Stomach (tissue), 9 donors: ENCODE measurements around the gene SLC8A2. TPM values are rescaled to one million over a fixed set of nuclear protein-coding genes. Genes with fewer than 3 reads are reported as not detected.

Experiments used
- DNase-seq, 2 donors: peaks; one replicate each; pipeline versions ENCODE4 v3.0.0 to v3.0.0-alpha.2; 2013 to 2019
- H3K27ac ChIP-seq, 5 donors: fragments of 200-600 bp in 4 of 5; sonication (generic) in 4 of 5; one replicate each; pipeline ENCODE4 v1.5.1; 2013 to 2019; ENCODE audit warnings: mild to moderate bottlenecking in 1 of 5, moderate library complexity in 1 of 5
- H3K27me3 ChIP-seq, 3 donors: fragments of 200-600 bp; sonication (generic); one replicate each; pipeline ENCODE4 v1.5.1; 2017 to 2019; ENCODE audit warnings: mixed run types in 1 of 3
- H3K36me3 ChIP-seq, 4 donors: fragments of 200-600 bp; sonication (generic); 1 replicate in 3 of 4; 2 replicates in 1 of 4; pipeline ENCODE4 v1.5.1; 2016 to 2019
- H3K4me1 ChIP-seq, 4 donors: fragments of 200-600 bp; sonication (generic); one replicate each; pipeline ENCODE4 v1.5.1; 2016 to 2019
- H3K4me3 ChIP-seq, 4 donors: fragments of 200-600 bp; sonication (generic) in 3 of 4; one replicate each; pipeline ENCODE4 v1.5.1; 2016 to 2019; ENCODE audit warnings: mild to moderate bottlenecking in 1 of 4
- H3K9me3 ChIP-seq, 4 donors: fragments of 200-600 bp; sonication (generic); one replicate each; pipeline ENCODE4 v1.5.1; 2016 to 2019
- EP300 ChIP-seq: sonication (generic); formaldehyde crosslinking; IDR thresholded peaks from one replicate; pipeline ENCODE4 v1.6.1; 2017; ENCODE audit warnings: antibody characterized with exemption
- POLR2A ChIP-seq, 4 donors: fragments of 450-650 bp; IDR thresholded peaks; one replicate each; pipeline ENCODE4 v1.6.1; 2016; ENCODE audit warnings: antibody characterized with exemption in 4 of 4, control low read depth in 2 of 4, mild to moderate bottlenecking in 1 of 4, moderate library complexity in 1 of 4
- POLR2AphosphoS5 ChIP-seq, 3 donors: sonication (generic); formaldehyde crosslinking; IDR thresholded peaks; one replicate each; pipeline ENCODE4 v1.6.1; 2016; ENCODE audit warnings: antibody characterized with exemption in 3 of 3
- WGBS, 5 donors: extraction: QIAGEN DNeasy Blood & Tissue Kit in 3 of 5; methylation state at CpG; one replicate each; pipeline versions ENCODE4 v1.1.5 to v1.1.7; 2013 to 2018; 5-methylcytosine and 5-hydroxymethylcytosine counted together
- intact Hi-C: fragments of 100-400 bp; cut with DNase I; formaldehyde crosslinking; loops from one replicate; pipeline ENCODE4 v1.15.1; 2023; ENCODE audit warnings: low total_unique reads
- polyA plus RNA-seq, 3 donors: library from polyadenylated mRNA; stranded (reverse); fragments of 200-250 nt; gene quantifications; one replicate each; pipeline ENCODE4 v1.2.3, GENCODE V29; 2013
- total RNA-seq, 5 donors: library from RNA; depleted of rRNA; stranded (reverse); fragments of >200 nt; gene quantifications; one replicate each; pipeline versions ENCODE4 v1.1.0 to v1.2.3, GENCODE V29; 2014 to 2016
- TF ChIP-seq, protein P1 (sequence below), 7 experiments: fragments of 450-650 bp in 4 of 7; fragments of 200-600 bp in 3 of 7; sonication (generic) in 3 of 7; IDR thresholded peaks; one replicate each; pipeline ENCODE4 v1.5.1; 2016 to 2019; ENCODE audit warnings: antibody characterized with exemption in 7 of 7, control low read depth in 2 of 7, mild to moderate bottlenecking in 1 of 7
- donor health status: healthy with polysubstance abuse.
- donor health status: Bipolar disorder and iron deficiency.
- donor health status: healthy.

Gene SLC8A2
- total and polyA plus RNA-seq, 8 donors = 0.12 to 17.9 (median 2.0) TPM

DNA sequence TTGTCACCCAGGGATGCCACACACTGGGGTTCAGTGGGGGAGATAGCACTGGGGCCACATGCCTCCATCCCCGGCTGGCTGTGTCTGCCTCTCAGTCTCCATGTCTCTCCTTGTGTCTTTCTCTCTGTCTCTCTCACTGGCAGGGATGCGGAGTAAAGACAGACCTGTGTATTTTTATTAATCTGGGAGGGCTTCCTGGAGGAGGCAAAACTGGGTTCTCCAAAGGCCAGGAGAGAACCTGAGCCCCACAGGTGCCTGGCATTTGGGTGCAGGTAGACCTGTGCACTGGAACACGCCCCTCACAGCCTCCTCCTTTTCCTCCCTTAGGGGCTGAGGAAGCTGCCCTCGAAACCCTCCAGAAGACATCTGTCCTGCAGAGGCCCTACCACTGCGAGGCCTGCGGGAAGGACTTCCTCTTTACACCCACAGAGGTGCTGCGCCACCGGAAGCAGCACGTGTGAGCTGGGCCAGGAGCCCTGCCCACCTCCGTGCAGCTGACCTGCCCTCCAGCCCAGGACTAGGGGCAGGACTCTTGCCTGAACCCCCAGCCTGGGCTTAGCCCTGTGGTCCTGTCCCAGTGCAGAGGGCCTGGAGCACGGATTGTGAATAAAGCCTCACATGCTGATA, 89.9 kb downstream of the SLC8A2 start:
- Histone ChIP-seq H3K36me3 (peaks cover 34 to 59% (median 58%) of the 10 kb centered on the region in 4 donors), H3K4me1 (peaks cover 0 to 19% (median 2%) of the 10 kb centered on the region in 4 donors), H3K9me3 (no peaks in the 10 kb centered on the region), H3K27ac (peak overlapping the region in 1 of 5 donors; percentile 24), H3K27me3 (no peaks in the 10 kb centered on the region), H3K4me3 (no peak overlapping the region)
- TF ChIP-seq, protein P1, sequence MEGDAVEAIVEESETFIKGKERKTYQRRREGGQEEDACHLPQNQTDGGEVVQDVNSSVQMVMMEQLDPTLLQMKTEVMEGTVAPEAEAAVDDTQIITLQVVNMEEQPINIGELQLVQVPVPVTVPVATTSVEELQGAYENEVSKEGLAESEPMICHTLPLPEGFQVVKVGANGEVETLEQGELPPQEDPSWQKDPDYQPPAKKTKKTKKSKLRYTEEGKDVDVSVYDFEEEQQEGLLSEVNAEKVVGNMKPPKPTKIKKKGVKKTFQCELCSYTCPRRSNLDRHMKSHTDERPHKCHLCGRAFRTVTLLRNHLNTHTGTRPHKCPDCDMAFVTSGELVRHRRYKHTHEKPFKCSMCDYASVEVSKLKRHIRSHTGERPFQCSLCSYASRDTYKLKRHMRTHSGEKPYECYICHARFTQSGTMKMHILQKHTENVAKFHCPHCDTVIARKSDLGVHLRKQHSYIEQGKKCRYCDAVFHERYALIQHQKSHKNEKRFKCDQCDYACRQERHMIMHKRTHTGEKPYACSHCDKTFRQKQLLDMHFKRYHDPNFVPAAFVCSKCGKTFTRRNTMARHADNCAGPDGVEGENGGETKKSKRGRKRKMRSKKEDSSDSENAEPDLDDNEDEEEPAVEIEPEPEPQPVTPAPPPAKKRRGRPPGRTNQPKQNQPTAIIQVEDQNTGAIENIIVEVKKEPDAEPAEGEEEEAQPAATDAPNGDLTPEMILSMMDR (IDR thresholded peaks at IDR 0.05) = no peak
- TF ChIP-seq POLR2AphosphoS5 (IDR thresholded peaks at IDR 0.05) (no peak), POLR2A (IDR thresholded peaks at IDR 0.05) (no peak), EP300 (no peak)
- intact Hi-C loops = loop anchor here (10.0 kb wide), 1 partner anchor 77 kb away; the partner anchor contains the start of gene C5AR1
- 71 to 97% (median 78%) methylated on average over 4 to 11 of the region's 11 CpGs for WGBS, 5 donors
- DNase-seq = peak in 1 of 2 donors; percentile 30

DNA sequence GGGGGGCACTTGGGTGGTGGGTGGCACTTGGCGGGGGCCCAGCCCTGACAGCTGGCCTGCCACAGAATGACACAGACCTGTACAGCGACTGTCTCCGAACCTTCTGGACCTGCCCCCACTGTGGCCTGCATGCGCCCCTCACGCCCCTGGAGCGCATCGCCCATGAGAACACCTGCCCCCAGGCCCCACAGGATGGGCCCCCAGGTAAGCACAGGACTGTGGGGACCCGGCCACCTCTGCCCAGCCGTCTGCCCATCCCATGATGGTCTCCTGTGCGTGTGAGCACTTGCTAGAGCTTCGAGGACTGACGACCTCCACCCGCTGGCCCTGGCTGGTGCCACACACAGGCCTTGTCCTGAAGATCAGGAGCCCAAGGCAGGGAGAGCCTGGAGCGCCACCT, 90.6 kb downstream of the SLC8A2 start:
- no peak overlapping the region for H3K4me3 ChIP-seq
- H3K36me3 ChIP-seq = peaks cover 41 to 66% (median 64%) of the 10 kb centered on the region in 4 donors
- H3K4me1 ChIP-seq = peaks cover 0 to 25% (median 2%) of the 10 kb centered on the region in 4 donors
- no peaks in the 10 kb centered on the region for H3K9me3 ChIP-seq
- no peak for DNase-seq
- H3K27ac ChIP-seq = peak overlapping the region in 1 of 5 donors; percentile 24
- no peaks in the 10 kb centered on the region for H3K27me3 ChIP-seq
- 90 to 96% (median 94%) methylated on average over 2 to 14 of the region's 14 CpGs for WGBS, 5 donors
- intact Hi-C loops = loop anchor here (10.0 kb wide), 1 partner anchor 76 kb away; the partner anchor contains the start of gene C5AR1
- TF ChIP-seq EP300 (no peak), POLR2A (IDR thresholded peaks at IDR 0.05) (no peak), POLR2AphosphoS5 (IDR thresholded peaks at IDR 0.05) (no peak)
- TF ChIP-seq, protein P1 (IDR thresholded peaks at IDR 0.05) = no peak

DNA sequence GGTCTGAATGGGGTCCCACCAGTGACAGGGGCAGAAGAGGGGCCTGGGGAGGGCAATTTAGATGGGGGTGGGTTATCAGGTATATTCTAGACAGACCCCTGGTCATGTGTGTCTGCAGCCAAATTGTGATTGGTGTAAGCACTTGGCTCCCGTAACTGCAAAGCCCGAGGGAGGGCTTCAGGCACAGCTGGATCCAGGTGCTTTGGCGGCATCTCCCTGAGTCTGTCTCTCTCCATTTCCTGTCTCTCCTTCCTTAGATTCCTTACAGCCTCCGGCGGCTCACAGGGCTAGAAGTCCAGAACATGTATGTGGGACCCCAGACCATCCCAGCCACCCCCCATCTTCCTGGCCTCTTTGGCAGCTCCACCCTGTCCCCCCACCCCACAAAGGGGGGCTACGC, 91.1 kb downstream of the SLC8A2 start:
- Histone ChIP-seq H3K36me3 (peaks cover 47 to 71% (median 70%) of the 10 kb centered on the region in 4 donors), H3K4me3 (no peak overlapping the region), H3K9me3 (no peaks in the 10 kb centered on the region), H3K4me1 (peaks cover 0 to 25% (median 2%) of the 10 kb centered on the region in 4 donors), H3K27ac (no peak overlapping the region), H3K27me3 (no peaks in the 10 kb centered on the region)
- WGBS, 5 donors = 91 to 97% (median 94%) methylated on average over 6 of the region's 6 CpGs
- intact Hi-C loops = loop anchor here (10.0 kb wide), 1 partner anchor 76 kb away; the partner anchor contains the start of gene C5AR1
- DNase-seq = no peak
- TF ChIP-seq, protein P1 (IDR thresholded peaks at IDR 0.05) = no peak
- TF ChIP-seq POLR2AphosphoS5 (IDR thresholded peaks at IDR 0.05) (no peak), EP300 (no peak), POLR2A (IDR thresholded peaks at IDR 0.05) (no peak)

DNA sequence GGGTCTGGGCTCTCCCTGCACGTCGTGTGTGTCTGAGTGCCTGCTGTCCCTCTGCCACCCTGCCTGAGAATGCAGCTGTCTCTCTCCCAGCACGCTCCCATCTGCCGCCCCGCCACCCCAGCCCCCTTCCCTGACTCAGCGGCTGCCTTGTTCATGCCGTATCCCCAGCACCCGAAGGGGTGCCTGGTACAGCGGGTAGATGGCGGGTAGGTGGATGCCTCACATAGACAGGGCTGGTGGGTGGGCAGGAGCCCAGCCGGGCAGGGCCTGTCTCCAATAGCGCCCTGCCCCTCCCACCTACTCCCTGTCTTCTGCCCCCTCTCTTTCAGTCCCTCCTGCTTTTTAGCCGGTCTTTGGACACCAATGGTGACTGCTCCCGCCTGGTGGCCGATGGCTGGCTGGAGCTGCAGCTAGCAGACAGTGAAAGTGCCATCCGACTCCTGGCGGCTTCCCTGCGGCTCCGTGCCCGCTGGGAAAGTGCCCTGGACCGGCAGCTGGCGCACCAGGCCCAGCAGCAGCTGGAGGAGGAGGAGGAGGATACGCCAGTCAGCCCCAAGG, 92.2 kb downstream of the SLC8A2 start:
- Histone ChIP-seq H3K4me3 (no peak overlapping the region), H3K27me3 (no peaks in the 10 kb centered on the region), H3K36me3 (peaks cover 58 to 82% (median 81%) of the 10 kb centered on the region in 4 donors), H3K4me1 (peaks cover 0 to 25% (median 2%) of the 10 kb centered on the region in 4 donors), H3K9me3 (no peaks in the 10 kb centered on the region), H3K27ac (no peak overlapping the region)
- no peak for DNase-seq
- TF ChIP-seq POLR2AphosphoS5 (IDR thresholded peaks at IDR 0.05) (no peak), EP300 (no peak), POLR2A (IDR thresholded peaks at IDR 0.05) (no peak)
- TF ChIP-seq, protein P1 (IDR thresholded peaks at IDR 0.05) = no peak
- 93 to 97% (median 95%) methylated on average over 17 to 23 of the region's 23 CpGs for WGBS, 5 donors
- intact Hi-C loops = no loop called here
